HFF-Myc (cell line): Measurements from ENCODE around the gene GLIPR1L1.

Experiments used
- DNase-seq: peaks from one replicate; pipeline ENCODE4 v3.0.0-alpha.2; 2011; ENCODE audit warnings: low read depth; ENCODE audit errors: extremely low read depth
- H3K4me3 ChIP-seq: replicated peaks from 2 replicates; pipeline ENCODE4 v1.5.1; 2011; ENCODE audit warnings: low read depth, mild to moderate bottlenecking, control low read depth, low read length
- TF ChIP-seq, protein P1 (sequence below): IDR thresholded peaks from 2 replicates; pipeline ENCODE4 v1.5.1; 2012; ENCODE audit warnings: mild to moderate bottlenecking, low read depth, low read length, control low read depth; ENCODE audit errors: missing control alignments

The GLIPR1L1 gene

GRCh38 chr12:75407683-75408082, 73.2 kb downstream of the GLIPR1L1 start:
- no peak overlapping the region for H3K4me3 ChIP-seq
- TF ChIP-seq, protein P1, sequence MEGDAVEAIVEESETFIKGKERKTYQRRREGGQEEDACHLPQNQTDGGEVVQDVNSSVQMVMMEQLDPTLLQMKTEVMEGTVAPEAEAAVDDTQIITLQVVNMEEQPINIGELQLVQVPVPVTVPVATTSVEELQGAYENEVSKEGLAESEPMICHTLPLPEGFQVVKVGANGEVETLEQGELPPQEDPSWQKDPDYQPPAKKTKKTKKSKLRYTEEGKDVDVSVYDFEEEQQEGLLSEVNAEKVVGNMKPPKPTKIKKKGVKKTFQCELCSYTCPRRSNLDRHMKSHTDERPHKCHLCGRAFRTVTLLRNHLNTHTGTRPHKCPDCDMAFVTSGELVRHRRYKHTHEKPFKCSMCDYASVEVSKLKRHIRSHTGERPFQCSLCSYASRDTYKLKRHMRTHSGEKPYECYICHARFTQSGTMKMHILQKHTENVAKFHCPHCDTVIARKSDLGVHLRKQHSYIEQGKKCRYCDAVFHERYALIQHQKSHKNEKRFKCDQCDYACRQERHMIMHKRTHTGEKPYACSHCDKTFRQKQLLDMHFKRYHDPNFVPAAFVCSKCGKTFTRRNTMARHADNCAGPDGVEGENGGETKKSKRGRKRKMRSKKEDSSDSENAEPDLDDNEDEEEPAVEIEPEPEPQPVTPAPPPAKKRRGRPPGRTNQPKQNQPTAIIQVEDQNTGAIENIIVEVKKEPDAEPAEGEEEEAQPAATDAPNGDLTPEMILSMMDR, result no peak
- DNase-seq, result no peak

GRCh38 chr12:75409830-75410229, 75.4 kb downstream of the GLIPR1L1 start:
- DNase-seq, result no peak
- no peak overlapping the region for H3K4me3 ChIP-seq
- TF ChIP-seq, protein P1, result no peak

- TF ChIP-seq, protein P1, result no peak
- no peak overlapping the region for H3K4me3 ChIP-seq
- DNase-seq, result no peak
These were observed 80.2 kb downstream of the GLIPR1L1 start for GRCh38 chr12:75414671-75415070.

- TF ChIP-seq, protein P1, result no peak
These were observed 85.4 kb downstream of the GLIPR1L1 start for GRCh38 chr12:75419841-75420240.

More at GRCh38 chr12:75419841-75420240, 85.4 kb downstream of the GLIPR1L1 start:
- DNase-seq, result no peak
- H3K4me3 ChIP-seq, result no peak overlapping the region
